ENCODE data around the gene METTL25B. TPM values are rescaled to one million over a fixed set of nuclear protein-coding genes. Genes with fewer than 3 reads are reported as not detected.

Gene METTL25B
- total and polyA plus RNA-seq, 4 donors = 24.4 to 42.6 (median 31.6) TPM

- no peak for TF ChIP-seq CTCF (IDR thresholded peaks at IDR 0.05; ENCODE audit: control extremely low read depth, extremely low read depth)
- Histone ChIP-seq H3K4me3 (peak overlapping the region; percentile 83), H3K36me3 (ENCODE audit: control insufficient read depth in 4 of 4, insufficient read depth in 4 of 4, low read length in 4 of 4) (peaks cover 0 to 7% (median 0%) of the 10 kb centered on the region in 4 donors), H3K27ac (ENCODE audit: low read depth in 1 of 2, low read length in 1 of 2) (peak overlapping the region; percentile 92 to 93), H3K27me3 (ENCODE audit: control insufficient read depth in 3 of 3, insufficient read depth in 3 of 3, low read length in 2 of 3) (no peaks in the 10 kb centered on the region), H3K4me1 (ENCODE audit: control insufficient read depth in 5 of 5, insufficient read depth in 5 of 5, low read length in 5 of 5) (peaks cover 9 to 52% (median 22%) of the 10 kb centered on the region in 5 donors), H3K9ac (ENCODE audit: insufficient read depth in 1 of 2, low read length in 2 of 2) (peak overlapping the region; percentile 65 to 80), H3K9me3 (ENCODE audit: control insufficient read depth in 4 of 4, insufficient read depth in 3 of 4, low read length in 3 of 4) (no peaks in the 10 kb centered on the region)
- DNase-seq (no peak), ATAC-seq (ENCODE audit: insufficient read depth, low FRiP score) (no peak)
- WGBS, 2 donors = 1 to 2% methylated on average over 5 of the region's 5 CpGs
Measured at GRCh38 chr1:156750191-156750672, 22.0 kb downstream of the METTL25B start.

- peaks cover 0 to under 1% (median 0%) of the 10 kb centered on the region in 4 donors for H3K36me3 ChIP-seq (ENCODE audit: control insufficient read depth in 4 of 4, insufficient read depth in 4 of 4, low read length in 4 of 4)
- ATAC-seq (ENCODE audit: insufficient read depth, low FRiP score) (no peak), DNase-seq (peak; percentile 59 to 63 (median 60))
- peak overlapping the region; percentile 92 to 93 for H3K27ac ChIP-seq (ENCODE audit: low read depth in 1 of 2, low read length in 1 of 2)
- WGBS, 2 donors = 0% methylated on average over 49 to 64 of the region's 64 CpGs
- no peak for TF ChIP-seq CTCF (IDR thresholded peaks at IDR 0.05; ENCODE audit: control extremely low read depth, extremely low read depth)
- no peaks in the 10 kb centered on the region for H3K9me3 ChIP-seq (ENCODE audit: control insufficient read depth in 4 of 4, insufficient read depth in 3 of 4, low read length in 3 of 4)
- no peaks in the 10 kb centered on the region for H3K27me3 ChIP-seq (ENCODE audit: control insufficient read depth in 3 of 3, insufficient read depth in 3 of 3, low read length in 2 of 3)
- H3K4me1 ChIP-seq (ENCODE audit: control insufficient read depth in 5 of 5, insufficient read depth in 5 of 5, low read length in 5 of 5) = peaks cover 9 to 52% (median 22%) of the 10 kb centered on the region in 5 donors
- H3K4me3 ChIP-seq = peak overlapping the region; percentile 83
- H3K9ac ChIP-seq (ENCODE audit: insufficient read depth in 1 of 2, low read length in 2 of 2) = peak overlapping the region; percentile 65 to 80
Measured at GRCh38 chr1:156750711-156751450, 22.6 kb downstream of the METTL25B start.

- peak within 1 kb of the TSS; percentile 88 for H3K4me3 ChIP-seq
- H3K27ac ChIP-seq (ENCODE audit: low read depth in 1 of 2, low read length in 1 of 2) = peak within 1 kb of the TSS; percentile 92 to 93
- no peak for ATAC-seq (ENCODE audit: insufficient read depth, low FRiP score)
- no peak for TF ChIP-seq CTCF (IDR thresholded peaks at IDR 0.05; ENCODE audit: control extremely low read depth, extremely low read depth)
- H3K9ac ChIP-seq (ENCODE audit: insufficient read depth in 1 of 2, low read length in 2 of 2) = peak within 1 kb of the TSS; percentile 89 to 97
- no peaks in the 10 kb centered on the region for H3K27me3 ChIP-seq (ENCODE audit: control insufficient read depth in 3 of 3, insufficient read depth in 3 of 3, low read length in 2 of 3)
- H3K36me3 ChIP-seq (ENCODE audit: control insufficient read depth in 4 of 4, insufficient read depth in 4 of 4, low read length in 4 of 4) = no peaks in the 10 kb centered on the region
- H3K4me1 ChIP-seq (ENCODE audit: control insufficient read depth in 5 of 5, insufficient read depth in 5 of 5, low read length in 5 of 5) = peaks cover 9 to 48% (median 21%) of the 10 kb centered on the region in 5 donors
- 0% methylated on average over 33 to 48 of the region's 48 CpGs for WGBS, 2 donors
- H3K9me3 ChIP-seq (ENCODE audit: control insufficient read depth in 4 of 4, insufficient read depth in 3 of 4, low read length in 3 of 4) = no peaks in the 10 kb centered on the region
- no peak for DNase-seq
Measured at GRCh38 chr1:156751451-156751756, 23.1 kb downstream of the METTL25B start, which contains the start of gene HDGF. HDGF (minus strand) TSS chr1:156751675; CDS start chr1:156751429, 246 bp downstream.

Data from lung (tissue), 12 donors.